ENCODE results near the gene FILIP1L.
"Not testable (repeated sequence)": the region's sequence is repeated elsewhere in the genome, so short reads cannot be mapped to it uniquely, and the experiment has no call there.

The FILIP1L gene

DNA sequence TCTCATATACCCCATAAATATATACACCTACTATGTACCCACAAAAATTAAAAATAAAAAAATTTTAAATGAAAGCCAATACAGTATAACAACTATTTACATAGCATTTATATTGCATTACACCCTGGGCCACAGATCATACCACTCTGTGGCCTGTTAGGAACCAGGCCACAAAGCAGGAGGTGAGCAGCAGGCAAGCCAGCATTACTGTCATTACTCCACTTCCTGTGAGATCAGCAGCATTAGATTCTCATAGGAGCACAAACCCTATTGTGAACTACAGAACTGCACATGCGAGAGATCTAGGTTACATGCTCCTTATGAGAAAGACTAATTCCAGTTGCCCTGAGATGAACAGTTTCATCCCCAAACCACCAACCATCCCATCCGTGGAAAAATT, 17.4 kb downstream of the FILIP1L start:
- DNase-seq, result no peak

GRCh38 chr3:100096286-100096685, 18.0 kb downstream of the FILIP1L start:
- DNase-seq, result not testable (repeated sequence)

DNA sequence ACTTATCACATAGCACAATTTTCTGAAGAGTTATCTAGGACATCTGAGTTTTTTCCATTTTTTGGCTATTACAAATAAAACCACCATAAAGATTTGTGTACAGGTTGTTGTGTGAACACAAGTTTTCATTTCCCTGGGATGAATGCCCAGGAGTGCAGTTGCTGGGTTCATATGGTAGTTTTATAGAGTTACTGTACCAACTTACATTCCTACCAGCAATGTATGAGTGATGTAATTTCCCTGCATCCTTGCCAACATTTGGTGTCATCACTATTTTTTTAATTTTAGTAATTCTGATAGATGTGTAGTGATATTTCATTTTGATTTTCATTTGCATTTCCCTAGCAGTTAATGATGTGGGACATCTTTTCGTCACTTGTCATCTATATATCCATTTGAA, 20.5 kb downstream of the FILIP1L start:
- no peak for DNase-seq

GRCh38 chr3:100090669-100091005, 23.7 kb downstream of the FILIP1L start:
- DNase-seq, result no peak

DNA sequence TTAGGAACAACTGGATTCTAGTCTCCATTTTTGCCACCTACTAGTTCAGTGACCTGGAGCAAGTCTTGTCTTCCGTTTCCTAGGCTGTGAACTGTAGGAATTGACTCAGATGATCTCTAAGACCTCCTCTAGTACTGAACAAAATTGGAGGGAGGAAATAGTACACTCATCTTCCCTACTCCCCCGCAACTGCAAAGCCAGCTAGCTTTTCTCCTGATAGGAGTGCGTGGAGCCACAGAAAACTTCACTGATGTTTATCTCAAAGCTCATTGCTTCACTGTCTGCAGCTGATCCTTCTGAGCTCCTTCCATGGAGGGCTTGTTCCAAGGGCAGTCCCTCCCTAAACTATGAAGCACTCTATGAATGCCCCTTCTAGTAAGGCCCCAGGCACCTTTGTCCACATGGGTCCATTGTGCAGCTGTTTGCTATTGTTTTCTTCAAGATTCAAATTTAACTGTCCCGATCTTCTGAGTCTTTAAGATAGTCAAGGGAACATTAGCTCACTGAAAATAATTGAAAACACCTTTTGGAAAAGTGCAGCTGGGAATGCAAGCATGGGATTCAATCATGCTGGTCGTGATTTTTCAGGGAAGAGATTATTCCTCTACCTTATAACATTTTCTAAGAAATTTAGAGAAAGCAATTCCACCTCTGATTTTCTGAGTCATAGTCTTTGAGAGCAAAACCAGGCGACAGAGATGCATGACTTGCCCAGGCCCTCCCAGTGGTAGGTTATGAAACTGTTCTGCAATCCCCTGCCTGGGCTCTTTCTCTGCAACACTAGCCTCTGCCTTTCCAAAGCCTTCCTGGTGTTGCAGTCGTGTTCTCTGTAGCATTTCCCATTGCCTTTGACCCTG, 24.3 kb downstream of the FILIP1L start:
- no peak for DNase-seq

- DNase-seq, result no peak
Measured at GRCh38 chr3:100088735-100089368, 25.4 kb downstream of the FILIP1L start.

DNA sequence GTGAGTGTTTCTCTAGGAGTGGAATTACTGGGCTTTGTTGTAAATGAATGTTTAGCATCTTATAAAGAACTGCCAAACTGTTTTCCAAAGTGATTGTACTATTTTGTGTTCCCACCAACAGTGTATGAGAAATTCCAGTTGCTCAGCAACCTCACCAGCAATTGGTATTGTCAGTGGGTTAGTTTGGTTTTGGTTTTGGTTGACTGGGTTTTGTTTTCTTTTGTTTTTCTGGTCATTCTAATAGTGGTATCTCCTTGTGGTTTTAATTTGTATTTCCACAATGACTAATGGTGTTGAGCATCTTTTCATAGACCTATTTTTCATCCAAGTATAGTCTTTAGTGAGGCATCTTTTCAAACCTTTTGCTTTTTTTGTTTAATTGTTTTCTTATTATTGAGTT, 27.1 kb downstream of the FILIP1L start:
- no peak for DNase-seq

GRCh38 chr3:100086401-100086800, 27.9 kb downstream of the FILIP1L start:
- DNase-seq, result no peak

DNA sequence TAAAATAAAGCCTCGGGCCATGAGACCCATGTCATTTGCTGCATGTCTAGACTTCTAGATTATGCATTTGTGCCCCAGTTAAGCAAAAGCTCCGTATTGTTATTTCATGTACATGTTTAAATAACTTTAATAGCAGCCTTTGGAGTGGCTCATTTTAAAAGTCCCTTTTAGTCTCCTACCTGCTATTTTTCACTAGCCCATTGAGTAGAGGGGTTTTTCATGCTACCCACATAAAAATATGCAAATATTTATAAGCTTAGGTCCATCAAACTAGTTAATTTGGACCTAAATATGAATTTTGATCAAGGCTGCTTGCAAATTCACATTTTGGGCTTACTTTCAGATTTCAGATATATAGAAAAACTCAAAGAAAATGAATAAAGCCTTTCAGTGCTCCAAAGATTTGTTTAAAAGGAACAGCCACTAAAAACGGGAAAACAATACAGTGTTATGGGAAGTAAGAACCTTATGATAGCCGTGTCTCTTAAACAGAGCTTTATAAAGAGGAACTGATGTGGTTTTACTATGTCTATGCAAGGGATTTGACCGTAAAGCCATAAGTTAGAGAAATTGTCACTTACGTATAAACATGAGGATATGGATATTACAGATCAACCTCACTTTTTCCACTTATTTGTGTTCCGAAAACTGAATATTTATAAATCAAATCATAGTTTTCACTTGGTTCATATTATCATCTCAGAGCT, 30.0 kb downstream of the FILIP1L start:
- DNase-seq, result no peak

DNA sequence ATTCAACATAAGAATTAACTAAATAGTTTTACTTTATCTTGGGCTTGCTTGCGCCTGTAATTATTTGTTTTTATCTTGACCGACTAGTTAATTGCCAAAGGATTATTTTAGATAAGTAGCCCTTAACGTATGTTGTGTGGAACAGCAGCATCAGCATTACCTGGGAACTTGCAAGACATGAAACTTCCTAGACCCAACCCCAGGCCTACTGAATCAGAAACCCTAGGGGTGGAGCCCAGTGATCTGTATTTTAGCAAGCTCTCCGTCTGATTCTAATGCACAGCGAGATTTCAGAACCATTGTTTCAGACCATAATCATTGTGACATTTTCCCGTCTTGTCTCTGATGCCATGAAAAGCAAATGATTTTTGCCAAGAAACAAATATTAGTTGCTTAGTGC, 31.1 kb downstream of the FILIP1L start:
- DNase-seq, result no peak

- no peak for DNase-seq
Measured at GRCh38 chr3:100082714-100083113, 31.6 kb downstream of the FILIP1L start.

DNA sequence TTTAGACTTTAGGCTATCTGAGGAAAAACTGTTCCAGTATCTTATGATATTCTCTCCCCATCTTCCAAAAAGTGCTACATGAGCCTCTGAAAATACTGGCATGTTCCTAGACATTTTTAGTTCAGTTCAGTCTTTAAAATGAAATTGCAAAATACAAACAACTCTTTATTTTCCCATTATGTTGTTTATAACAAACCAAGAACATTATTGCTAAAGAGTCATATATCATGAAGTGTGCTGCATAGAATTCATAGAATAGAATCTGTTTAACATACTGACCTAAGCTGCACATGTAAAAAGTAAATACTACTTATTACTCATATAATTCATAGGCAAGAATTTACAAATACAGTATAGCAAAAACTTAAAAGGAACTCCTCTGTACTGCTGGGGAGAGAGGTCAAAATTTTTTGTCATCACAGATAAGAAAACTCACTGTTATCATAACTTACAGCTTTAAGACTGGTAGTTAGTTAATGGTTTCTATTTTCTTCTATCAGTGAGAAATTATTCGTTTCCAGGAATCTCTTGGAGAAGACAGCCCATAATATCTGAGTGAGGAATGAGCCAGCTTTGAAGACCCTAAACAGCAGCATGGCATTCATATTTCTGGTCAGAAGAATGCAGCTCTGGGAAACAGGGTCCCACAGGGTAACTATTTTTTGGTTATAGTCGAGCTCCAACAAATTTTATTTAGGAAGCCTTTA, 32.2 kb downstream of the FILIP1L start:
- no peak for DNase-seq

DNA sequence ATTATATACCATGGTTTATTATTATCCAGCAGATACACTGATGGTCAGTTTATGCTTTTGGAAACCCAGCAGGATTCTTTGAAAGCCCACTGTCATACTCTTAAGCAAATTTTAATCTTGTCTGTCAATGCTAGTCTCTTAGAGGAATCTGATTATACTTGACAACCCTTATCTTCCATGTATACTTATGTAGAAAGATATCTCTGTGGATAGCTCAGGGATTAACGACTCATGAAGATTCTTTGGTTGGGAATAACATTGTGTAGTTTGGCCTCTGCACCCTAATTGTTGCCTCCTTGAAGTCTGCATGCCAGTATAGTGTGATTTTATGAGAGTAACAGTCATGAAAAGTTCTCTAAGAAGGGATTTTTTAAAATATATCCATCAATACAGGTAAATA, 33.0 kb downstream of the FILIP1L start:
- DNase-seq, result no peak

DNA sequence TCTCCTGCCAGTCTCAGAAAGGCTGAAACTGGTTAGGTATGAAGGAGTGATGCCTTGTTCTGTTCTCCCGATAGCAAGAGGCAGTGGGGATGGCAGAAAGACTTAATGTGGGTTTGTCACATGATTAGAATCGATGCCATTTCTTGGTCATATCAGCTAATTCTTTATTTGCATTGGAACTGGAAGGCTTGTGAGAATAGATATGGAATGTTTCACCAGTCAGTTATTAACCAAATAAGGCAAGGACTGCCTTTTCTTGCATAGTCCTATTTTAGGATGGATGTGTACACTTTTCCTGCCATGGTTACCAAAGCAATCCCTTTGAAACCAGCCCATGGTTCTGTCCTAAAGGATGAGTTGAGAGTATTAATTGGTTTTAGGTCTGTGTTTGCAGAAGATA, 33.7 kb downstream of the FILIP1L start:
- no peak for DNase-seq

DNA sequence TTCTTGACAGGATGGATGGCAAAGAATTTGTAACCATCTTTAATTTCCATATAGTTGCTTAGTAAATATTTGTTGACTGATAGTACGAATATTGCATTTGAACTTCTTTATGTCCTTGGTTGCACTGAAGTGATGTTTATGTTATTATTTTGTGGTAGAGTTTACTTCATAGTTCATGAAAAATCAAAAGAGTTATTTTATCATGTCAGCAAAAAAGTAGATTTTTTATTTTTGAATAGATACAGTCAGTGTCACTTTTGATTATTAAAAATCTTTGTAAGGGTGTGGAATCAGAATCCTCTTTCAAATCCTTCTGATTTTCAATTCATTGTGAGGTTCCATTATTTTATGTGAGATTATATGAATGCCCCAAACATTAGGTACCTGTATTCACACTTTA, 35.0 kb downstream of the FILIP1L start:
- no peak for DNase-seq

GRCh38 chr3:100076731-100077529, 37.4 kb downstream of the FILIP1L start:
- DNase-seq, result no peak

GRCh38 chr3:100075851-100076730, 38.2 kb downstream of the FILIP1L start:
- no peak for DNase-seq

- DNase-seq, result no peak
Measured at GRCh38 chr3:100075196-100075595, 39.1 kb downstream of the FILIP1L start.

DNA sequence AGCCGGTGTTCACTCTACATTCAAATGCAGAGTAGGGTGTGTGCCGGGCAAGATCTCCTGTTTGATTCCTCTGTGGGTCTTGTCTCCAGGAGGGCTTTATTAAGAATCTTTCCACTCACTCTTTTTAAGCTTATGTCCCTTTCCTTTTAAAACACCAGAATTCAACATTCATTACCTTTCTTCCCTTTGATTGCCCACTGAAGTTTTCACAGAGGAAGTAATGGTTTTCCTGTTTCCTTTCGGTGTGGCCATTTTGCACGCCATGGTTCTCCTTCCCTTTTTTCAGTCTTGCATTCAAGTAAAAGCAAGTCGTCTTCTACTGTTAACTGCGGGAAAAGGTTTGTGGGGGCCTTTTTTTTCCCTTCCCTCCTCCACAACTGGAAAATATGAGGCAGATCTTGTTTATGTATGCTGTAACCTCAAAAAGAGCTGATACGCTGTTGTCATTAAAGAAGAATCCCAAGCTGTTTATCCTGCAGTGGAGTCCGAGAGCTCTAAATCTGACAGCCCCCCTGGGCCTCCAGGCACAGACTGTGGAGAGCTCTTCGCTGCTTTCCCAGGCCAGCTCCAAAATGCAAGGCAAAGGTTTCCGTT, 40.5 kb downstream of the FILIP1L start:
- DNase-seq, result peak; percentile 21

GRCh38 chr3:100073049-100073713, 41.1 kb downstream of the FILIP1L start:
- DNase-seq, result no peak

Measured in CD4-positive, alpha-beta T cell treated with Interleukin-10 for 1 hour (primary cell).